CD4-positive, alpha-beta T cell treated with Interleukin-15 for 4 hours (primary cell): Measurements from ENCODE around the gene HELT.
"Not testable (repeated sequence)": the region's sequence is repeated elsewhere in the genome, so short reads cannot be mapped to it uniquely, and the experiment has no call there.

Source experiments
- DNase-seq: peaks from one replicate; pipeline ENCODE4 v3.0.0-alpha.2; 2020; ENCODE audit warnings: low spot score

Gene HELT, protein sequence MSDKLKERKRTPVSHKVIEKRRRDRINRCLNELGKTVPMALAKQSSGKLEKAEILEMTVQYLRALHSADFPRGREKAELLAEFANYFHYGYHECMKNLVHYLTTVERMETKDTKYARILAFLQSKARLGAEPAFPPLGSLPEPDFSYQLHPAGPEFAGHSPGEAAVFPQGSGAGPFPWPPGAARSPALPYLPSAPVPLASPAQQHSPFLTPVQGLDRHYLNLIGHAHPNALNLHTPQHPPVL

DNA sequence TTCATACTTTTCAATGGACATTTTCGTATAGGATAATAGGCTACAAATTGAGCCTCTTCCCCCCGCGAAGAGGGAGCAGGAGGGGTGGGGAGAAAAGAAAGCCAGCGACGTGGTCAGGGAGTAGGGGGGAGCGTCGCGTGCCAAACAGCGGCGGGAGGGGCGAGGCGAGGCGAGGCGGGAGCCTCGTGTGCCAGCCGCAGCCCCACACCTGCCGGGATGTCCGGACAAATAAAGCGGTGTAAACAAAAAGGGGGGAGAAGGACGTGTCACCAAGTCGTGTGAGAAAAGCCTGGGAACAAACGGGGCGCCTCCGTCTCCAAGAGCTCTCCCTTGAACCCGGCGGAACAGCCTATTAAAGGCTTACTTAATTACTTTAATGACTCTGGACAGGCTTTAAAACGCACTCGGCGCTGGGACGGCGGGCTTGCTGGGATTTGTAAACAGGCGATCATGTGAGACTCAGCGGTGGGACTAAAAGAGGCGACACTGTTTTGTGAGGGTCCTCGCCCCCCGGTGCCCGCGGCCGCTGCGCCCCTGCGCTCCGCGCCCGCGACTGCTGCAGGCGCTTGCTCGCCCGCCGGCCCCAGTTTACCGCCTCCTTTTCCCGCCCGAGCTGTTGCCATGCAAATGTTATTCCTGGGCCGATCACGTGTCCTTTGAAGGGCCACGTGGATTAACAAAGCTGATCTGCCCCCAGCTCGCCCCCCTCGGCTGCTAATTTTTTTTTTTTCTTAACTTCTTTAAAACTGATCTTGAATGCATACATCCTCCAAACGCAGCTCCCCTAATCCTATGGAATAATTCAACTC, at the start of gene HELT:
Gene HELT, plus strand, starts transcription at position 527 of the 809 bp plus-strand sequence. CDS start 439 bp downstream, outside the sequence.
- DNase-seq: no peak

DNA sequence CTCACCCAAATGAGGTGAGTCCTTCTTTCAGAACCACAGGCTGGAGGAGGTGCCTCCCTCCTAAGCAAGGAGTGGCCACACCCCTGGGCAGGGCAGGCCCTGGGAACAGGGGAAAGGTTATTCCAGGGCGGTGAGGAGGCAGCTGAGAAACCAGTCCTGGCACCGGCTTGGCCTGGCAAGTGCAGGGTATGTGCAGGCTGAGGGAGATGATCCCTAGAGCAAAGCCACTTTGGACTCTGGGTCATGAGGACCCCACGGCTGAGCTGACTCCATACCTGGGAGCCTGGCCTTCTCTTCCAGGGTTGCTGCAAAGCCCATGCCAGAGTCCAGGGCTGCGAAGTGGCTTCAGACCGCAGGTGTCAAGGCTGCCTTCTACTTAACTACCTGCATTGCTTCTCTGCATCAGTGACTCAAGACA, 49.5 kb upstream of the HELT start:
- DNase-seq: no peak

DNA sequence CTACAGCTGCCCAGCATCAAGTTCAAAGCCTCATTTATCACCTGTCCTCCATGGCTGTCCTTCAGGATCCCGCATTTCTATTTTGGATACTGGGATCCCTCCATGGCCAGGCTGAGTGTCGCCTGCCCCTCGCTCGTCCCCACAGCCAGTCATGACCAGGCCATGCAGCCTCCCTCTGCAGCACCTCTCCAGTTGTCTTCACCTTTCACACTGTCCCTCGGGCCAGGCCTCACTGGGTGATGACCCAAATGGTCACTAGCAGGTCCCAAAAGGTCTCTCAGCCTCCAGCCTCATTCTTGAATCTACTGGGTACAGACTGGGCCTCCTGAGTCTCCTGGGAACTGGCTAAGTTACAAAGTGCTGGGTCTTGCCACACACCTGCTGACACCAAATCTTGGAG, 48.7 kb upstream of the HELT start:
- no peak for DNase-seq

DNA sequence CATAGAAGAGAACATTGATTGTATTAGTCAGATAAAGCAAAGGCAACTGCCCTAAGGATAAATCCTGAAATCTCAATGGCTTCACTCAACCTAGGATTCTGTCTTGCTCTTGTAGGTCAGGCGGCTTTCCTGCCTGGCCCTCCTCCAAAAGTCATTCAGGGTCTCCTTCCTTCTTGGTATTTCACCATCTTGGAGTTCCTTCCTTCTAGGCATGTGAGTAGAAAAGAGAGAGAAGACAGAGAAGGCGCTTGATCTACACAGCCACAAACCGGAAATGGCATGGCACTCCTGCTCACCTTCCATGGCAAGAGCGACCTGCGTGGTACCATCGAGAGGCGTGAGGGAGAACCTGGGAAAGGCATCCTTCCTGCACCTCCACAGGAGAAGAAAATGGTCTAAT, 45.3 kb upstream of the HELT start:
- DNase-seq: no peak

DNA sequence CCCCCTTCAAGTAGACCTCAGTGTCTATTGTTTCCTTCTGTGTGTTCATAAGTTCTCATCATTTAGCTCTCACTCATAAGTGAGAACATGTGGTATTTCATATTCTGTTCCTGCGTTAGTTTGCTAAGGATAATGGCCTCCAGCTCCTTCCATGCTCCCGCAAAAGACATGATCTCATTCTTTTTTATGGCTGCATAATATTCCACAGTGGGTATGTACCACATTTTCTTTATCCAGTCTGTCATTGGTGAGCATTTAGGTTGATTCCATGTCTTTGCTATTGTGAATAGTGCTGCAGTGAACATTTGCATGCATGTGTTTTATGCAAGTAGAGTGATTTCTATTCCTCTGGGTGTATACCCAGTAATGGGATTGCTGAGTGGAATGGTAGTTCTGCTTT, 41.9 kb upstream of the HELT start:
- DNase-seq: not testable (repeated sequence)

DNA sequence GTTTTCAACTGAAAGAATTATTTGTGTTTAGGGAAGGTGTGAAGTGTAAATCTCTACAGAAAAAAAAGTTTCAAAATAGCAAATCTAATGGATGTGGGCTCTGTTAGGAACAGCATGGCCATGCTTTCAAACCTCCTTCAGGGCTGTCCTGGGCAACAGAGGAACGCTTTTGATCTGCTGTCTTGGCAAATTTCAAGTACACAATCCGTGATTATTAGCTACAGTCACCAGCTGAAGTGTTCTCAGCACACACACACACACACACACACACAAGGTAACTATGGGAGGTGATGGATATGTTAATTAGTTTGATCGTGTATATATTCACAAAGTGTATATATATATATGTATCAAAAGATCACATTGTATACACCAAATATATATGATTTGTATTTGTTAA, 40.5 kb upstream of the HELT start:
- DNase-seq: no peak

DNA sequence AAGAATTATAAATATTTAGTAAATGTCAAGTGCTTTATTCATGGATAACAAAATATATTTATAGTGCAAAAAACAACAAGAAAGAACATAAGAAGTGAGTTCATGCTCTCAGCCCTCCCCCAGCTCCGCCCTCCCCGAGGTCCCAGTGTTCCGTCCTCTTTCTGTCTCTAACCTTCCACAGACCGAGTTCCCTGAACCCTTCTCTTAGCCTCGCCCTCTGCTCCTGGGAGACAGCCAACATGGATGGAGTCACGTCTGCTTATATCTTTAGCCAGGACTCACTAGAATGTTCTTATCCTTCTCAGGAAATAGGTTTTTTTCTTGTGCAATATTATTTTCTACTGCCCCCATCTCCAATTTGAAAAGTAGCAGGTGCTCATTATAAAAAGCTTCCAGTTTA, 40.1 kb upstream of the HELT start:
- no peak for DNase-seq

DNA sequence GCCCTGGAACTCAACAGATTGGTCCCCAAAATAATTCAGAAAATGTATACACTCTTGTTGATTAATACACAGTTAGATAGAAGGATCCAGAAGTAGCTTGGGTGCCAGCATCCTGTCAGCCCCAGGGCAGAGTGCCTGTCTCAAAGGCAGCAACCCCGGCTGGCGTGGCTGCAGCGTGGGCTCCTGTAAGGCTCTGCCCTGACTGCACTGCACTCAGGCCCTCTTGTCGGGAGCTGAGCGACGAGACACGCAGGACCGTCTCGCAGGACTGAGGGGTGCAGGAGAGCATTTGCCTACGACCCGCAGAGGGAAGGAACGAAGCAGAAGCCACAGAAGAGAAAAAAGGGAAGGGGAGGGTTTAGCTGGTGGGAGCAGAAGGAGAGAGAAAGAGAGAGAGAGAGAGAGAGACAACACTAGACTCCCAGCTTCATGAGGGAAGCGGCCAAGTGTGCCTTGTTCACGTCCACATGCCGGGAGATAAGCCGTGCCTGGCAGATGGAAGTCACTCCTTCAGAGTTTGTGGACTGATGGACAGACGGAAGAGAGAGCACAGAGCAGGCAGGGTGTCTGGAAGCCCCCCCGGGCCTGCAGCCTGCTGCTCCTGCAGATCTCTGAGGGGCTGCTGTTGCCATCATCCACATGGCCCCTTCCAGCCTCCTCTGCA, 38.7 kb upstream of the HELT start:
- no peak for DNase-seq

DNA sequence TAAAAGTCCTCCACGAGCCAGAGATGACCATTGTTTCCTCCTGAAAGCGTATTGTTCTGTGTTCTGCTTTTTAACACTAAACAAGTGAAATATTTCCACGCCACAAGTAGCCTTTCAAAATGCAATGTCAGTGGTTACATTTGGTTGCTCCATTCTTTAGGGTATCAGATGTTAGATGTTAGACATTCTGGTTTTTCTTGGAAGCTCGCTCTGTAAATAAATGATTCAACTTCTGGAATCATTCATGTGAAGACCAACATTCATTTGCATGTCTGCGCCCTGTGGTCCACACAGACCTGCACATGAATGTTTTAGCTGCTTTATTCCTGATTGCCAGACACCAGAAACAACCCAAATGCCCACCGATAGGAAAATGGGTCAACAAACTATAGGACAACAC, 38.0 kb upstream of the HELT start:
- no peak for DNase-seq

DNA sequence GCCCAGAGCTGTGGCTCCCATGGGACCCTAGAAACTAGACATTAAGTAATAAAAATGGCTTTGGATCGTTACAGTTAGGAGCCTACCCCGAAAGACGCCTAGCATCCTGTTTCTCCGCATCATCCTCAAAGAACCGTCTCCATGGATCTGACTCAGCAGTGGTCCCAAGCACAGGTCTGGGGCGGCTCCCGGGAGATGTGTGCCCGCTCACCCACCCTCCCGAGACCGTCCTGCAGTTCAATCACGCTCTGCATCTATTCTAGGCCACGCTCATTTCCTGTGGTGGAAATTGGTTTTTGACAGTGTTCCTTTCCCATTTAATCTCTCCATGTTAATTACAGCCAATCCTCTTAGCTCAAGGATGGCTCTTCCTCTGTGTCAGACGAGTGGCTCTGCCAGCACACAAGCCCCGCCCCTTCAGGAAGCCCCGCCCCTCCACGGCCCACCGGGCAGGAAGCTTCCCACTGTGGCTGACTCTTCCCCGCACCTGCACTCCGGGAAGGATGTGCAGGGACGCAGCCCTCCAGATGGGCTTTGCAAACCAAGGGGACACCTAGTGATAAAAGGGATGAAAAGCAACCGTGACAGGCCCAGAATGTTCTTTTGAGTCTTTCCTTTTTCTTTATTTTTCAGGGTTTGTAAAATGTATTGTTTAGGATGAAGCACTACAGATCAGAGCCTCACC, 34.5 kb upstream of the HELT start:
- DNase-seq: peak; percentile 46

DNA sequence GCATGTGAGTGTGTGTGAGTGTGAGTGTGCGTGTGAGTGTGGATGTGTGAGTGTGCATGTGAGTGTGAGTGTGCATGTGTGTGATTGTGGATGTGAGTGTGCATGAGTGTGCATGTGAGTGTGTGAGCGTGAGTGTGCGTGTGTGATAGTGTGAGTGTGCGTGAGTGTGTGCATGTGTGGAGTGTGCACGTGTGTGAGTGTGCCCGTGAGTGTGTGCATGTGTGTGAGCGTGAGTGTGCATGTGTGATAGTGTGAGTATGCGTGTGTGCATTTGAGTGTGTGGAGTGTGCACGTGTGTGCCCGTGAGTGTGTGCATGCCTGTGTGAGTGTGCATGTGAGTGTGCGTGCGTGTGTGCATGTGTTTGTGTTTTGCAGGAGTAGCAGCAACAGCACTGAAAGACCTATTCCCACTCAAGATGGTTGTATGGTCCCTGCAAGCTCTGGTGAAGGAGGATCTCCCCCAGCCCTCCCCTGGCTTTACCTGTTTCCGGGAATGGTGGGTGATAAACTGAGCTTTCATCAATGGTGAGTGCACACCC, 30.7 kb upstream of the HELT start:
- DNase-seq: no peak

DNA sequence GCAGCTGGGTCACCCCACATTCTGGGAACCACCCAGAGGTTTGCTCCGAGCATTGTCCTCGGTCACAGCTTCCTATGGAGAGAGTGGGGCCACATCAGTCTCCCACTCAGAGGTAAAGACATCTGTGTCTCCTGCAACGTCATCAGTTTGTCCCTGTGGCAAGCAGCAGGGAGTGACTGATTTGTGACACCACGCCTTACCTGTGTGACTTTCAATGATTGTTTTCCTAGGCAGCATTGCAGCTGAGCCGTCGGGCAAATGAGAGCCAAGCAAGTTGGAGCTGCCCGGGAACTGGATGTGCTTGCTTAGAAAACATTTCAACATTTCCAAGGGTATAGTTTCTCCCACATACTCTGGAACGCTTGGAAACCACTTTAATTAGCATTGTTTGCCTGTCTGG, 29.7 kb upstream of the HELT start:
- no peak for DNase-seq

DNA sequence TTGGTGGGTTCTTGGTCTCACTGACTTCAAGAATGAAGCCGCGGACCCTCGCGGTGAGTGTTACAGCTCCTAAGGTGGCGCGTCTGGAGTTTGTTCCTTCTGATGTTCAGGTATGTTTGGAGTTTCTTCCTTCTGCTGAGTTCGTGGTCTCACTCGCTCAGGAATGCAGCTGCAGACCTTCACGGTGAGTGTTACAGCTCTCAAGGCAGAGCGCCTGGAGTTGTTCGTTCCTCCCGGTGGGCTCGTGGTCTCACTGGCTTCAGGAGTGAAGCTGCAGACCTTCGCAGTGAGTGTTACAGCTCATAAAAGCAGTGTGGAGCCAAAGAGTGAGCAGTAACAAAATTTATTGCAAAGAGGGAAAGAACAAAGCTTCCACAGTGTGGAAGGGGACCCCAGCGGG, 29.0 kb upstream of the HELT start:
- not testable (repeated sequence) for DNase-seq

DNA sequence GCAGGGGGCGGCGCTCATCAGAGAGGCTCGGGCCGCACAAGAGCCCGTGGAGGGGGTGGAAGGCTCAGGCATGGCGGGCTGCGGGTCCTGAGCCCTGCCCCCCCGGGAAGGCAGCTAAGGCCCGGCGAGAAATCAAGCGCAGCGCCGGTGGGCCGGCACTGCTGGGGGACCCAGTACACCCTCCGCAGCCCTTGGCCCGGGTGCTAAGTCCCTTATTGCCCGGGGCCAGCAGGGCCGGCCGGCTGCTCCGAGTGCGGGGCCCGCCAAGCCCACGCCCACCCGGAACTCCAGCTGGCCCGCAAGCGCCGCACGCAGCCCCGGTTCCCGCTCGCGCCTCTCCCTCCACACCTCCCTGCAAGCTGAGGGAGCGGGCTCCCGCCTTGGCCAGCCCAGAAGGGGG, 28.2 kb upstream of the HELT start:
- not testable (repeated sequence) for DNase-seq

DNA sequence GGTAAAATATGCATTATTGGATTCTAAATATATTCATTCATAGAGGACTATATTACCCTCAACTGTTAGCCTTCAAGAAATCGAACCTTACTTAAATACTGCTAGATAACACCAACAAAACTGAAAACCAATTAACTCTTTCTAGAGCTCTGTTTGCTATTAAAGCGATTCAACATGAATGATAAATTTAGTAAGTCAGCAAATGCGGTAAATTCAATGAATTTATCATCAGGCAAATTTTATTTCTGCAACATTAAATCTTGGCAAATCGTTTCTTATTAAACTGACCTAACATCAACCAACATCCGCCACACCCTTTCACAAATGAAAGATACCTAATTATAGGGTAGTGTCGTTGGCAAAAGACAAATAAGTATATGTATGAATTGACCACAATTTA, 26.4 kb upstream of the HELT start:
- DNase-seq: no peak

DNA sequence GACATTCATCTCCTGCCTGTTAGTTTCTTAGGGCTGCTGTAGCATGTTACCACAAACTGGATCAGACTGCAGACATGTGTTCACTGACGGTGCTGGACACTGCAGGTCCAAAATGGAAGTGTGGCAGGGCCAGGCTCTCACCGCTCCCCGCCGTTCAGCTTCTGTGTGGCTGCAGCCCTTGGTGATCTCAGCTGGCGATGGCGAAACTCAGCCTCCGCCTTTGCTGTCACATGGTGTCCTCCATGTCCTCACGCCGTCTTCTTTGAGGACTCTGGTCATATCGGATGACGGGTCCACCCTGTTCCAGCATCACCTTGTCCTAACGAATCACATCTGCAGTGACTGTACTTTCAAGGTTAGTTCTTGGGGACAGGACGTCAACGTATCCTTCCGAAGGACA, 25.9 kb upstream of the HELT start:
- no peak for DNase-seq

DNA sequence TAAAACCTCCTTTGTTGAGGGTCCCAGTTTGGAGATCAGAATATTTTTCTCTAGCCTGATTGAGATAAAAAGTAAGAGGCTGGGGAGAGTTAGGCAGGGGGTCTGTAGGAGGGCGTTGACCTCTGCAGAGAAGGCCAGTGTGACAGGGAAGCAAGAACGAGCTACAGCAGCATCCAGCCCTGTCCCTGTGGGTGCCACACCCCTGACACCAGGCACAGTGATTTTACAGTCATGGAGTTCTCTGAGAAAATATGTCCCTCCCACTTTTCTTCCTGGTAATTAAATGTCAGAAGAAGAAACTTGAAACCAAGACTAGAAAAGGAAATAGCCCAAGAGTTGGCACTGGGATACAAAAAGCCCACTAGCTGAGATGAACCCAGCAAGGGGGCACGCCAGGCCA, 25.0 kb upstream of the HELT start:
- no peak for DNase-seq

DNA sequence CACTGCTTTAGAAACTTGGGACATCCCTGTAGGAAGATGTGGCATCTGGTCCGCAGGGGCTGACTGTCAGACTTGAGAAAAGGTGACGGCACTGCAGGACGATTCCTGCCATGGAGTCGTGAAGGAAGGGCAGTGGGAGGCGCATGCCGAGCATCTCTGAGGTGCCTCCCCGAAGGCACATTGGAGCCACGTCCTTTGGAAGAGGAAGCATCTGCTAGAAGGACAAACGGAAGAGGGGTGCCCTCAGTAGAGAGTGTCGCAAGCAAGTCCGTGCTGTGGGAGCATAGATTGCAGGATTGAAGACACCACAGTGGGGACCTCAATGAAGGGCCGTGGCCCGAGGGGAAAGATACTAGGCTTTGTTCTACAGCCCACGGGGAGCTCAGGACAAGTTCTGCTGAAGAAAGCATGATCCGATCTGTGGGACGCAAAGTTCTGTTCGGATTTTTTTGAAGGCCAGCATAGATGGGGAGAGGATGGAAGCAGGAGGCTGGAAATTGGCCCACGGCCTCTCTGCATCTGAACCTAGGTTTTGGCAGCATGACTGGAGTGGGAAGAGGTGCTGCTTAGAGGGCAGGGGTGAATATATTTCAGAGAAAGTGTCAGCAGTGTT, 24.2 kb upstream of the HELT start:
- no peak for DNase-seq

DNA sequence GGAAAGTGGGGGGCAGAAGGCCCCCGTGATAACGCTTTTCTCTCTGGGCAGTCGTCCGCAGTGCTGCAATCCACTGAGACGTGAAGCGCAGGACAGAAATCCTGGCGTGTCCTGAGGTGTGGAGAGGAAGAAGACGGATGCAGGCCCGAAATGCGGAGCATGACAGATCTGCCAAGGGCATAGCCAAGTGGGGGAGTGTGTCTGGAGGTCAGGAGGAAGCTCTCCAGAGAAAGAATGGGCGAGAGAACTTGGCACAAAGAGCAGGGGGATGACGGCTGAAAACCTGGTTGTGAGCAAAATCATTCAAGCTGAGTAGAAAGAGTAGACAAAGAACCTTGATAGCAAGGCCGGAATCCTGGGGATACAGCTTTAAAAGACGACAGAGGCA, 23.7 kb upstream of the HELT start:
- no peak for DNase-seq

DNA sequence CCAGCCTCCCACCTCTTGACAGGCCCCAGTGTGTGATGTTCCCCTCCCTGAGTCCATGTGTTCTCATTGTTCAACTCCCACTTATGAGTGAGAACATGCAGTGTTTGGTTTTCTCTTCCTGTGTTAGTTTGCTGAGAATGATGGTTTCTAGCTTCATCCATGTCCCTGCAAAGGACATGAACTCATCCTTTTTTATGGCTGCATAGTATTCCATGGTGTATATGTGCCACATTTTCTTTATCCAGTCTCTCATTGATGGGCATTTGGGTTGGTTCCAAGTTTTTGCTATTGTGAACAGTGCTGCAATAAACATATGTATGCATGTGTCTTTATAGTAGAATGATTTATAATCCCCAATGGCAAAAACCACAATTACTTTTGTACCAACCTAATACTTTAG, 20.6 kb upstream of the HELT start:
- DNase-seq: not testable (repeated sequence)

DNA sequence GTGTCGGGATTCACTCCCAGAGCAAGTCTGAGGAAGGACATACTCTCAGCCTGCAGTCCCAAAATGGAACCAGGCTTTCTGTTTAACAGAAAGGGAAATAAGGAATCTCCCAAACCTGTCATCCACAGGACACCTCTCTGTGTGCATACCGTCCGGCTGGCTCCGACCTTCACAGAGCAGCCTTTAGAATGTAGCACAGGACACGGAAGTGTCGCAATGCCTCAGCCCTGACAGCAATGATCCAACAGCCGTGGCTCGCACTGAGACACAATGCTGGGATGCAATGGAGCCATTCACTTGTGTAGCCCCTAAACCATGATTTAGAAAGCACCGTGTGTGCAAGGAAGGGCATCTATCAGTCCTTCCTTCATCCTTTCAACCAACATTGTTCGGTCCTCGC, 15.5 kb upstream of the HELT start:
- DNase-seq: no peak
